HG03442 (cell line): ENCODE measurements around the gene WNT7A.

ENCODE experiments used
- ATAC-seq: cut with Tn5 transposase; IDR thresholded peaks from one replicate; pipeline ENCODE4 v1.9.1; 2021; ENCODE audit warnings: mild to moderate bottlenecking, moderate library complexity; ENCODE audit not compliant: unreplicated experiment

The WNT7A gene

GRCh38 chr3:13885704-13886010 lies 5.8 kb upstream of the WNT7A start:
- no peak for ATAC-seq

GRCh38 chr3:13884851-13885703 lies 5.2 kb upstream of the WNT7A start:
- ATAC-seq, result no peak

DNA sequence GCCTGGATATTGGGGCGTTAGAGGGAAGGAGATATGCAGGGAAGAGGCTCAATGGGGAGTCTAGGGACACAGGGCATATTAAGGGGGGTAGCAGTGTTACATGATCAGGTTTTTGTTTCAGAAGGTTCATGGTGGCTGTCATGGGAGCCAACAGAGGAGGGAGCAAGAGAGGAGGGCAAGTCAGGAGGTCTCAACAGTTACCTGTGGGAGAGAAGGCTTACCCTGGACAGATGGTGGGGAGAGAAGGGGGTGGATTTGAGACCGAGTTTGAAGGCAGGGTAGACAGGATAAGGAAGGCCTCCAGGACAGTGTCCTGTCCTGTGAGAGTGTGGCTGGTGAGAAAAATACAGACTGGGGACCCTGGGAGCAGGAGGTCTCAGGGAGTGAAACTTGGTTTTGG lies 3.8 kb upstream of the WNT7A start:
- no peak for ATAC-seq

GRCh38 chr3:13882876-13883275 lies 3.0 kb upstream of the WNT7A start:
- ATAC-seq, result no peak

DNA sequence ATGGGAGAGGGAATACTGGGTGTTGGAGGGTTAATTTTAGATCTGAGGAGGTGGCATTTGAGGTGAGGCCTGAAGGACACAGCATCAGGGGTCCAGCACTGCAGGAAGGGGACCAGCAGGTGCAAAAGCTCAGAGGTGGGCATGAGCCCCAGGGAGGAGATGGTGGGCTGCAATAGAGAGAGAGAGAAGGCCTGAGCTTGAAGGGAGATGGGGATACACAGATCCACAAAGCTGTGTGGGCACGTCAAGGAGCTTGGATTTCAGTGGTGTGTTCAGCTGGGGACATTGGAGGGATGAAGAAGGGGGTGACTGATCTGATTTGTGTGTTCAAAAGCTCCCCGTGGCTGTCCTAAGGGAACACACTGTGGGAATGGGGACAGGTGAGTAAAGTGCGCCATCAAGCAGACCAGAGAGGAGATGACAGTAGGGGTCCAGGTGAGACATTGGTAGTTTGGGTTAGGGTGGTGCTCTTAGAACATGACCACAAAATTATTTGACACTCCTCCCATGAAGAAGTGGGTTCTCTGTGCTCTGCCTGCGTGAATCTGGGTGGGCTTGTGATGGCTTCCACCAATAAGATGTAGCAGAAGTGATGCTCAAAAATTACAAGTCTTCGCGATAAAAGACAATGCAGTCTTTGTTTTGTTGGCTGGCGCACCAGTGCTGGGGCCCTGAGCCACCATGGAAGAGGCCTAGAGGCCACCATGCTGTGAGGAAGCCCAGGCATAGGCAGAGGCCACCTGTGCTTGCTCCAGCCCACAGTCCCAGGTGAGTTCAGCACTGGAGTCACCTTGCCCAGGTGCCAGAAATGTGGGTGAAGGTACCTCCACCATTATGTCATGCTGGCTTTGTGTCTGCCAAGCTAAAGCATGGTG lies 1.9 kb upstream of the WNT7A start:
- ATAC-seq, result no peak

DNA sequence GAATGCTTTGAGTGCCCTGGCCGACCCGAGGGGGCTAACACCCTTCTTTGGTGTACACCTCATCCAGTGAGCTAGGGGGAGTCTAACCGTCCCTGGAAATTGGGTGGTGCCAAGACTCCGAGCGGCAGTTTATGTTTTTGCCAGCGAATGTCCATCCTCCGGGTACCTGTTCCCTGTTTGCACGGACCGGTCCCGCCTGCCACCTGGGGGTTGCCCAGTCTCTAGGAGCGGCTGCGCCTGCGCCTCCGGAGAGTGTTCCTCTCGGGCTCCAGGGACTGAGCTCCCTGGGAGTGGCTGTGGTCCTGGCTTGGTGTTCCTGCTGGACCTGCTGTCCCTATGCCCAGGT lies 913 bp upstream of the WNT7A start:
- ATAC-seq, result no peak

DNA sequence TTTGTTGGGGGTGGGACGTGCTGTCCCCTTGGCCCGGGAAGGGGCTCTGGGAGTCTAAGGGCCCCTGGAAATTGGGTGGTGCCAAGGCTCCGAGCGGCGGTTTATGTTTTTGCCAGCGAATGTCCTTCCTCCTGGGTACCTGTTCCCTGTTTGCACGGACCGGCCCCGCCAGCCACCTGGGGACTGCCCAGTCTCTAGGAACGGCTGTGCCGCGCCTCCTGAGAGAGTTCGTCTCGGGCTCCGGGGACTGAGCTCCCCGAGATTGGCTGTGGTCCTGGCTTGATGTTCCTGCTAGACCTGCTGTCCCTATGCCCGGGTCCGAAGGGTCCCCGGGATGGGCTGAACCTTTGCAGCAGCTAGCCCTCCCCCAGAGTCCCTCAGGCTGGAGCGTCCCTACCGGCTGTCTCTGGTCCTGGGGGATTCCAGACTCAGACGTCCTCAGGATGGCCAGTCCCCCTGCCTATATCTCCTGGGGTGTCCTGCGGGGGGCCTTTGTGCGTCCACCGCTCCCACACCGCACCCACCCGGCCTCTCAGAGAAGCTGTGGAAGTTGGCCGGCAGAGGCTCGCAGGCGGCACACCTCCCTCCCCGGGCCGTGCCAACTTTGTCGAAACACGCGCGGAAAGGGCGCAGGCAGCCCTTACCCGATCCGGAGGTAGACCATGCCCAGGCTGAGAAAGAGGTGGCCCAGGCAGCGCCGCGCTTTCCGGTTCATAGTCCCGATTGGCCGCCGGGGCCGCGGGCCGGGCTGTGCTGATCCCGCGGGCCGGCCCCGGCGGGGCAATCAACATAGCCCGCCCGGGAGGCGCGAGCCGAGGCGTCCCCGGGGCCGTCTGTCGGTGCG lies 547 bp downstream of the WNT7A start:
- no peak for ATAC-seq

- no peak for ATAC-seq
Measured at GRCh38 chr3:13878281-13879101, 1.4 kb downstream of the WNT7A start.

DNA sequence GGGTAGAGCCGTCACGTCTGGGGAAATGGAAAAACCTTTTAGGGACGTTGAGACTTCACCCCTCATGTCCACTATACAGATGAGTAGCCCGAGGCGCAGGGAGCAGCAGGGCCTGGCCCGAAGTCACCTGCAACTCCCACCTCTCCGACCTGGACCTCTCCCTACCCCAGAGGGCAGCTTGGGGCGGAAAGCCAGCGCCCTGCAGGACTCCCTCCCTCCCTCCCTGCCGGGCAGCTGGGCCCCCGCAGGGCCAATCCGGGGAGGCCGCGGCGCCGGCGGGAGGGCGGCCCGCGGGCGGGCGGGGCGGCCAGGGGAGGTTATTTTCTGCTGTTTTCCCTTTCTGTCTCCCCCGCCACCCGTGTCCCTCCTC lies 2.0 kb downstream of the WNT7A start:
- no peak for ATAC-seq

DNA sequence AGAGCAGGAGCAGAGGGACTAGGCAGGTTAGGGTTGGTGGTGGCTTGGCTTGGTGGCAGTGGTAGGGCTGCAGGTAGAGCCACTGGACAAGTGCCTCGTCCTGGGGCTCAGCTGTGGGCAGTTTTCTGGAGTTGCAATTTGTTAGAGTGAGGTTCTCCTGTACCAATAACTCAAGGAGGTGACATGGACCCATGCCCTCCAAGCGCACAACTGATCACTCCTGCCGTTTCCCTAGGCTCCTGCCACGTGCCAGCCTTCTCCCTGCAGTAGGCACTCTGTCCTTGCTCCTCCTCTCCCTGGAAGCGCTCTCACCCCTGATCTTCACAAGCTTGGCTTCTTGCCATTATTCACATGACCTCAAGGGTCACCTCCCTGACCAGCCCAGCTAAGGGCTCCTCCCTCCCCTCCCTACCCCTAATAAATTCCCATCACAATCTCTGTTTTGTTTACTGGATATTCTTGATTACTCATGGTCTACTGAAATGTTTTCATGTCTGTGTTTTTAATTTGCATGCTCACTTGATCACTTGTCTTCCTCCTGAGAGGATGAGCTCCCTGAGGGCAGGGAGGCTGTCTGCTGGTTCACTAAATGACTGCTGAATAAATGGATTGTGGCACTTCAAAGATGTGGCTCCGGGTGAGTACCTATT lies 3.3 kb downstream of the WNT7A start:
- ATAC-seq, result no peak

- no peak for ATAC-seq
Measured at GRCh38 chr3:13874891-13875290, 5.0 kb downstream of the WNT7A start.

DNA sequence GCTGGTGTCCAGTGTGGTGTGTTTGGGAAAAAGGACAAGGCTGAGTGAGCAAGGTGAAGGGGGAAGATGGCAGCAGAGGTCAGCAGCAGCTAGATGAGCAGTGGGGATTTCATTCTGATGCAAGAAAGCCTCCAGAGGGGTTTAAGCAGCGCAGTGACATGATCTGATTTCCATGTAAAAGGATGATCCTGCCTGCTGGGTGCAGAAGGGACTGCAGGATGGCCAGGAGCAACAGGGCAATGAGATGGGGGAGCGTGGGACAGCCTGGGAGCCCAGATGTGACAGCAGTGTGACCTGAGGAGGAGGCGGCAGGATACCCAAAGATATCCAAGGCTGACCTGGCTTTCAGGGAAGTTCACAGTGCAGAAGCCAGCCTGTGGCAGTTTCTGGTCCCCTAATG lies 6.1 kb downstream of the WNT7A start:
- no peak for ATAC-seq

GRCh38 chr3:13872451-13872850 lies 7.4 kb downstream of the WNT7A start:
- no peak for ATAC-seq

GRCh38 chr3:13871791-13872190 lies 8.1 kb downstream of the WNT7A start:
- ATAC-seq, result no peak

DNA sequence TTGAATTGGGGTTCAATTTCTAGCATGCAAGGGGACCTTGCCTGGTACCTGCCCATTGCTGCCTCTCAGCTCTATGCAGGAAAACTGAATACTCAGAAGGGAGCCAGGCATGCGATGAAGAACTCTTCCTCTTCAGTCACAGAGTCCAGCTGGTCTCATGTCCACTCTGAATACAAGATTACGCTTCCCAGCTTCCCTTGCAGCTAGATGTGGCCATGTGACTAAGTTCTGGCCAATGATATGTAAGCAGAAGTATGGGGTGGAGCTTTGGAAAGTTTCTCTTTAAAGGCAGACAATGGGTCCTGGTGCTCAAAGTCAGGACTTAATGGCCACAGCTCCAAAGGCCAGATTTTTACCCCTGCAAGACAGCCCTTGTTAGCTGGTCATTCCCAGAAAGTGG lies 9.0 kb downstream of the WNT7A start:
- no peak for ATAC-seq

DNA sequence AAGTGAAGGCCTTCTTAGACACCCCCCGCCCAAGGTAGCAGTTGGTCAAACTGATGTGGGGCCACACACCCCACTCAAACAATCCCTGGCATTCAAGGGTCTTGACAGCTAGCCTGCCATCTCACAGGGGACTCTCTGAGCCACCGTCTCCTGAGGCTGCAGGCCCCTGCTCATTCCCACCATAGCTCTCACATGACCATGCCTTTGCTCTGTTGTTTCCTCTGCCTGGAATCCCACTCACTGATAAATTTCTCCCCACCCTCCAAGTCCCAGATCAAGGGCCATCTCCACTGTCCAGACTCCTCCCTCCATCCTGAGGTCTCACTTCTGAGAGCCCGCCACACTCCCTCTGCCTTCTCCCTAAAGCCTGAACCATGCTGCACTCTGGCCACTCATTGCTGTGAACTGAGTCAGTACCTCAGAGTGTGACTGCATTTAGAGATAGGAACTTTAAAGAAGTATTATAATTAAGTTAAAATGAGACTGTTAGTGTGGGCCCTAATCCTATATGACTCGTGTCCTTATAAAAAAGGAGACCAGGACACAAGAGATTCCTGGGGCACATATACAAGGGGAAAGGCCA lies 10.0 kb downstream of the WNT7A start:
- ATAC-seq, result no peak

DNA sequence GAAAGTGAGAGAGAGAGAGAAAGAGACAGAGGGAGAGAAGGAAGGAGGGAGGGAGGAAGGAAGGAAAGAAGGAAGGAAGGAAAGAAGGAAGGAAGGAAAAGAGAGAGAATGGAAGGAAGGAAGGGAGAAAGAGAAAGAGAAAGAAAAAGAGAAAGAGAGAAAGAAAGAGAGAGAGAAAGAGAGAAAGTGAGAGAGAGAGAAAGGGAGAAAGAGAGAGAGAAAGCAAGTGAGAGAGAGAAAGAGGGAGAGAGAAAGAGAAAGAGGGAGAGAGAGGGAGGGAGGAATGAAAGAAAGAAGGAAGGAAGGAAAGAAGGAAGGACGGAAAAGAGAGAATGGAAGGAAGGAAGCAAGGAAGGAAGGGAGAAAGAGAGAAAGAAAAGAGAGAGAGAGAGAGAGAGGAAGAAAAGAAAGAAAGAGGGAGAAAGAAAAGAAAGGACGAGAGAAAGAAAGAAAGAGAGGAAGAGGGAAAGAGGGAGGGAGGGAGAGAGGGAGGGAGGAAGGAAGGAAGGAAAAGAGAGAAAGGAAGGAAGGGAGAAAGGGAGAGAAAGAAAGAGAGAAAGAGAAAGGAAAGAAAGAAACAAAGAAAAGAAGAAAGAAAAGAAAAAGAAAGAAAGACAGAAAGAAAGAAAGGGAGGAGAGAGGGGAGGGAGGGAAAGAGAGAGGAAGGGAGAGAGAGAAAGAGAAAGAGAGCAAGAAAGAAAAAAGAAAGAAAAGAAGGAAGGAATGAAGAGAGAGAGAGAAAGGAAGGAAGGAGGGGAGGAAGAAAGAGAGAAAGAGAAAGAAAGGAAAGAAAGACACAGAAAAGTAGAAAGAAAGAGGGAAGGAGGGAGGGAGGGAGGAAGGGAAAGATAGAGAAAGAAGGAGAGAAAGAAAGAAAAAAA lies 10.8 kb downstream of the WNT7A start:
- ATAC-seq, result no peak

DNA sequence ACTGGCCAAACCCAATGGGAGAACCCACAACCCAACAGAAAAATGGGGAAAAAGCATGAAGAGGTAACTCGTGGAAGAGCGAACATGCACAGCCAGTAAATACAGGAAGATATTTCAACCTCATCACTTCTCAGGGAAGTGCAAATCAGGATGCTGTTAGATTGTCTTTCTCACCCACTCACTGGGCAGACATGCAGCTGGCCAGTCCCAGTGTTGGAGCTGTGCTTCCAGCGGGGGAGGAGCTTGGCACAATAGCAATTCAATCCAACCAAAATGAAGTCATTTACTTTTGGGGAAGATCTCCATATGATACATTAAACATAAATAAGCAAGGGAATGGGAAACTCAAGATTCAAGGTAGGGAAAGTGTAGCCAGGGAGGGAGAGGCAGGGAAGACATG lies 12.1 kb downstream of the WNT7A start:
- ATAC-seq, result no peak
